GM12878 (cell line): ENCODE data around the gene ADD2. TPM values are rescaled to one million over a fixed set of nuclear protein-coding genes. Genes with fewer than 3 reads are reported as not detected.

Experiments used
- ATAC-seq: fragments of 200-7000 bp; cut with Tn5 transposase; 3 replicates; pipeline ENCODE4 v1.9.1; 2020; ENCODE audit warnings: mild to moderate bottlenecking, moderate library complexity
- BruUV-seq: library from RNA; stranded (reverse); fragments of 400-500 nt; replicated peaks from 2 replicates; lab custom pipeline; 2021; lab: Mats Ljungman, UMichigan
- CTCF ChIA-PET: fragments of 300-600 bp; sonication (Branson Sonifier 250); formaldehyde crosslinking; extraction: SDS; loops from one replicate; lab custom pipeline; 2021; ENCODE audit warnings: inconsistent platforms; lab: Yijun Ruan, JAX
- POLR2A ChIA-PET: fragments of 350-600 bp; formaldehyde crosslinking; extraction: SDS; loops from one replicate; lab custom pipeline; 2021; ENCODE audit warnings: inconsistent platforms; lab: Charles Lee
- RAD21 ChIA-PET: fragments of 300-600 bp; sonication (Branson Sonifier 250); formaldehyde crosslinking; loops from one replicate; lab custom pipeline; 2023; ENCODE audit warnings: antibody characterized with exemption; ENCODE audit not compliant: unreplicated experiment; lab: Charles Lee
- SMC1A ChIA-PET: fragments of 300-600 bp; sonication (Branson Sonifier 250); formaldehyde crosslinking; loops from one replicate; lab custom pipeline; 2023; ENCODE audit not compliant: unreplicated experiment, uncharacterized antibody; lab: Charles Lee
- DNase-seq: peaks from one replicate; pipeline ENCODE4 v3.0.0-alpha.2; 2011; ENCODE audit warnings: low read depth, low spot score
- FAIRE-seq: peaks from 3 replicates; lab custom pipeline; 2011; peaks lifted over from hg19 to GRCh38; lab: Jason Lieb, UNC
- H2AFZ ChIP-seq: 2 replicates; pipeline ENCODE4 v1.6.0; 2011; ENCODE audit warnings: low read depth, low read length, control low read depth; ENCODE audit not compliant: control insufficient read depth
- H3K27ac ChIP-seq: 2 replicates; pipeline ENCODE4 v1.5.1; 2011; ENCODE audit warnings: control low read depth; ENCODE audit not compliant: control insufficient read depth, insufficient read depth
- H3K27me3 ChIP-seq, 2 experiments: replicated peaks in 1 of 2; 2 replicates each; pipeline versions ENCODE4 v1.6.0 to v1.6.1; 2011; ENCODE audit warnings: low read length in 1 of 2; ENCODE audit not compliant: control insufficient read depth in 2 of 2, insufficient read depth in 2 of 2
- H3K36me3 ChIP-seq, 2 experiments: 2 replicates each; pipeline ENCODE4 v1.5.1; 2011; ENCODE audit warnings: low read length in 1 of 2; ENCODE audit not compliant: control insufficient read depth in 2 of 2, insufficient read depth in 2 of 2
- H3K4me1 ChIP-seq: 2 replicates; pipeline ENCODE4 v1.6.1; 2011; ENCODE audit warnings: mild to moderate bottlenecking, low read length, moderate library complexity, mixed read lengths; ENCODE audit not compliant: control insufficient read depth, insufficient read depth
- H3K4me2 ChIP-seq: 2 replicates; pipeline ENCODE4 v1.6.0; 2011; ENCODE audit warnings: control low read depth; ENCODE audit not compliant: control insufficient read depth, insufficient read depth
- H3K4me3 ChIP-seq: fragments of 200-600 bp; sonication (generic); 2 replicates; pipeline ENCODE4 v1.5.1; 2016
- H3K79me2 ChIP-seq: 2 replicates; pipeline ENCODE4 v1.6.0; 2011; ENCODE audit warnings: low read length; ENCODE audit not compliant: control insufficient read depth, insufficient read depth
- H3K9ac ChIP-seq: 2 replicates; pipeline ENCODE4 v1.8.0; 2011; ENCODE audit warnings: low read length, control low read depth, mixed read lengths; ENCODE audit not compliant: control insufficient read depth, insufficient read depth
- H3K9me3 ChIP-seq: replicated peaks from 3 replicates; pipeline ENCODE4 v1.5.1; 2011; ENCODE audit warnings: mild to moderate bottlenecking, low read length; ENCODE audit not compliant: control insufficient read depth, insufficient read depth
- H4K20me1 ChIP-seq: 2 replicates; pipeline ENCODE4 v1.6.0; 2011; ENCODE audit not compliant: control insufficient read depth, insufficient read depth
- BACH1 ChIP-seq: fragments of 450-650 bp; IDR thresholded peaks from 2 replicates; pipeline ENCODE4 v1.6.1; 2017; ENCODE audit warnings: mild to moderate bottlenecking, borderline replicate concordance
- BCL3 ChIP-seq: IDR thresholded peaks from 2 replicates; pipeline ENCODE4 v1.6.1; 2011; ENCODE audit warnings: borderline replicate concordance, low read depth, mild to moderate bottlenecking, moderate library complexity, low read length; ENCODE audit not compliant: insufficient read depth, poor library complexity, severe bottlenecking
- BMI1 ChIP-seq: fragments of 450-650 bp; IDR thresholded peaks from 2 replicates; pipeline ENCODE4 v1.6.1; 2016; ENCODE audit warnings: mild to moderate bottlenecking, moderate library complexity, borderline replicate concordance
- CBX5 ChIP-seq: sonication (generic); IDR thresholded peaks from 2 replicates; pipeline ENCODE4 v1.6.1; 2016; ENCODE audit warnings: low read depth, moderate library complexity, mild to moderate bottlenecking, inconsistent platforms
- CHD4 ChIP-seq: fragments of 200-600 bp; sonication (generic); IDR thresholded peaks from 2 replicates; pipeline ENCODE4 v1.6.1; 2016; ENCODE audit warnings: mild to moderate bottlenecking
- EP300 ChIP-seq, 2 experiments: fragments of 150-350 bp in 1 of 2; IDR thresholded peaks; 2 replicates each; pipeline ENCODE4 v1.6.1; 2011 to 2012; ENCODE audit warnings: low read depth in 2 of 2, low read length in 2 of 2, borderline replicate concordance in 1 of 2, improper control_type of control experiment in 1 of 2, inconsistent platforms in 1 of 2; ENCODE audit not compliant: control insufficient read depth in 1 of 2
- ETV6 ChIP-seq, 2 experiments: fragments of 450-650 bp in 1 of 2; IDR thresholded peaks in 1 of 2; conservative IDR thresholded peaks in 1 of 2; 2 replicates each; pipeline ENCODE4 v1.6.1; 2014; ENCODE audit warnings: antibody characterized with exemption in 1 of 2, borderline replicate concordance in 1 of 2, low read depth in 1 of 2, mild to moderate bottlenecking in 1 of 2, moderate library complexity in 1 of 2
- MTA3 ChIP-seq: IDR thresholded peaks from 2 replicates; pipeline ENCODE4 v1.6.1; 2012; ENCODE audit warnings: low read length, inconsistent platforms, borderline replicate concordance
- PAX5 ChIP-seq: IDR thresholded peaks from 2 replicates; pipeline ENCODE4 v1.6.1; 2011; ENCODE audit warnings: low read depth, low read length, borderline replicate concordance
- PAX8 ChIP-seq: fragments of 450-650 bp; IDR thresholded peaks from 2 replicates; pipeline ENCODE4 v1.6.1; 2017; ENCODE audit warnings: mild to moderate bottlenecking, moderate library complexity
- PML ChIP-seq: IDR thresholded peaks from 2 replicates; pipeline ENCODE4 v1.6.1; 2012; ENCODE audit warnings: low read length, inconsistent platforms
- RAD51 ChIP-seq: fragments of 450-650 bp; IDR thresholded peaks from 2 replicates; pipeline ENCODE4 v1.6.1; 2016; ENCODE audit warnings: moderate library complexity, mild to moderate bottlenecking, inconsistent platforms
- STAT3 ChIP-seq: IDR thresholded peaks from 2 replicates; pipeline ENCODE4 v1.6.1; 2011; ENCODE audit warnings: low read depth, low read length, improper control_type of control experiment
- TCF3 ChIP-seq: IDR thresholded peaks from 2 replicates; pipeline ENCODE4 v1.6.1; 2012; ENCODE audit warnings: low read depth, mild to moderate bottlenecking, low read length, borderline replicate concordance; ENCODE audit not compliant: insufficient read depth
- USF2 ChIP-seq: IDR thresholded peaks from 2 replicates; pipeline ENCODE4 v1.6.1; 2011; ENCODE audit warnings: low read depth, low read length, improper control_type of control experiment, borderline replicate concordance
- ZBTB4 ChIP-seq: fragments of 450-650 bp; formaldehyde crosslinking; IDR thresholded peaks from 2 replicates; pipeline ENCODE4 v1.4.0; 2022; ENCODE audit warnings: mild to moderate bottlenecking, moderate library complexity
- WGBS: methylation state at CpG from one replicate; pipeline ENCODE4 v1.1.6; 2016; ENCODE audit warnings: low lambda C conversion rate; ENCODE audit not compliant: insufficient replicate concordance, insufficient coverage; ENCODE audit errors: missing lambda C conversion rate; 5-methylcytosine and 5-hydroxymethylcytosine counted together
- in situ Hi-C: fragments of 300-500 bp; cut with MboI; formaldehyde crosslinking; loops from 9 replicates; pipeline ENCODE4 v1.14.3; 2018; ENCODE audit warnings: mixed read lengths
- intact Hi-C: fragments of 100-400 bp; cut with micrococcal nuclease; formaldehyde crosslinking; loops from one replicate; pipeline ENCODE4 v1.14.2; 2022; ENCODE audit not compliant: unreplicated experiment
- polyA plus RNA-seq, 11 experiments: library from polyadenylated mRNA; depleted of rRNA in 4 of 11; unstranded in 6 of 11; stranded (reverse) in 5 of 11; fragments of >200 nt; fragmentation: Nextera tagmentation in 4 of 11; fragmentation: Illumina TruSeq in 1 of 11; extraction: Ambion mirVana in 4 of 11; extraction: Trizol in 1 of 11; gene quantifications; 1 replicate in 1 of 11; 2 replicates in 10 of 11; pipeline versions ENCODE4 v1.2.1 to v1.2.3, GENCODE V29; 2011 to 2016; ENCODE audit warnings: inconsistent platforms in 2 of 11, missing spikeins in 2 of 11, low read depth in 1 of 11
- total RNA-seq, 4 experiments: library from RNA; depleted of rRNA in 3 of 4; stranded (reverse); fragments of >200 nt in 3 of 4; fragmentation: Illumina TruSeq in 1 of 4; extraction: Trizol in 1 of 4; gene quantifications; 2 replicates each; pipeline versions ENCODE4 v1.2.1 to v1.2.3, GENCODE V29; 2013 to 2021

ADD2 gene
- total and polyA plus RNA-seq, 10 of the 15 experiments (the other 5 are each of a cell fraction or from before 2014, with no cell fraction given): 0.05 to 0.13 (median 0.08) TPM; not detected in 7

GRCh38 chr2:70779911-70780545, 12.0 kb upstream of the ADD2 start:
- in situ Hi-C loops: no loop called here
- ChIA-PET SMC1A (no interaction called here), POLR2A (no interaction called here), CTCF (no interaction called here), RAD21 (no interaction called here)
- intact Hi-C loops: loop anchor here (10.0 kb wide), 1 partner anchor 95 kb away; no protein-coding TSS in a partner anchor
- DNase-seq (no peak), FAIRE-seq (no peak), ATAC-seq (no peak)
- Histone ChIP-seq H3K9ac (no peak overlapping the region), H3K79me2 (no peaks in the 10 kb centered on the region), H3K4me1 (no peaks in the 10 kb centered on the region), H3K36me3 (no peaks in the 10 kb centered on the region), H3K4me2 (no peak overlapping the region), H3K27me3 (peaks cover 0 to 5% of the 10 kb centered on the region in 2 experiments; a peak in 1 of 4 replicates), H3K27ac (no peak overlapping the region), H4K20me1 (no peaks in the 10 kb centered on the region), H2AFZ (no peak overlapping the region), H3K9me3 (no peaks in the 10 kb centered on the region), H3K4me3 (no peak overlapping the region)
- TF ChIP-seq PAX8 (no peak), BCL3 (no peak), ETV6 (conservative IDR thresholded peaks at IDR 0.05 in 1 of 2, IDR thresholded peaks at IDR 0.05 in 1 of 2; ENCODE audit: borderline replicate concordance in 1 of 2, low read depth in 1 of 2) (no peak), RAD51 (no peak), TCF3 (no peak), PML (no peak), BMI1 (no peak), CHD4 (no peak), MTA3 (no peak), BACH1 (no peak), ZBTB4 (no peak), EP300 (IDR thresholded peaks at IDR 0.05; ENCODE audit: borderline replicate concordance in 1 of 2, control insufficient read depth in 1 of 2, low read depth in 2 of 2, low read length in 2 of 2) (no peak), CBX5 (no peak), STAT3 (no peak), USF2 (no peak), PAX5 (no peak)
- 20% methylated on average over 8 of the region's 8 CpGs for WGBS
- no TSS peak for BruUV-seq
